Fibroblast of the aortic adventitia (primary cell): ENCODE measurements around the gene NRG2. TPM values are rescaled to one million over a fixed set of nuclear protein-coding genes. Genes with fewer than 3 reads are reported as not detected.

Experiments
- DNase-seq: peaks from one replicate; pipeline ENCODE4 v3.0.0-alpha.2; 2010; ENCODE audit warnings: low read depth
- H3K4me3 ChIP-seq: 2 replicates; pipeline ENCODE4 v1.5.1; 2011; ENCODE audit warnings: low read depth, mild to moderate bottlenecking, control low read depth, low read length, moderate library complexity
- total RNA-seq: library from RNA; depleted of rRNA; stranded (reverse); fragments of >200 nt; gene quantifications from 2 replicates; pipeline ENCODE4 v1.2.3, GENCODE V29; 2012; ENCODE audit warnings: low replicate concordance
- TF ChIP-seq, protein P1 (sequence below): IDR thresholded peaks from 2 replicates; pipeline ENCODE4 v1.5.1; 2011; ENCODE audit warnings: mild to moderate bottlenecking, low read length, control low read depth, inconsistent platforms; ENCODE audit not compliant: insufficient read depth

The NRG2 gene
- total RNA-seq, 1 donor, result 0.36 TPM

DNA sequence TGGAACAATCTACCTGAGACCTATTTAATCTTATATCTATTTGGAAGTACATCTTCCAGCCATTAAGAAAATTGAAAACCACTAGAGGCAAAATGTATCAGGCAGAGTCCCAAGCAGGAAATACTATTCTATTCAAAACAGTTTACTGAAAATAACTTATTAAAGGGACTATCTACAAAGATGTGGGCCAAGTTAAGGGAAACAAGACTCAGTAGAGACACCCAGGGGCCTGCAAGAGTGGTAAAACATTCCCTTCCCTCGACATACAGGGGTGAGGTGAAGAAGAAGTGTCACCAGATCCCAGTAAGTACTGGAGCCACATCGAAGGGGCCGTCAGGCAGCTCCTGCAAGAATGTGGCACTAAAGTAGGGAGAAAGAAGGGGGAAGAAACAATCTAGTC lies 12.1 kb upstream of the NRG2 start:
- DNase-seq, result no peak
- H3K4me3 ChIP-seq, result no peak overlapping the region
- TF ChIP-seq, protein P1, sequence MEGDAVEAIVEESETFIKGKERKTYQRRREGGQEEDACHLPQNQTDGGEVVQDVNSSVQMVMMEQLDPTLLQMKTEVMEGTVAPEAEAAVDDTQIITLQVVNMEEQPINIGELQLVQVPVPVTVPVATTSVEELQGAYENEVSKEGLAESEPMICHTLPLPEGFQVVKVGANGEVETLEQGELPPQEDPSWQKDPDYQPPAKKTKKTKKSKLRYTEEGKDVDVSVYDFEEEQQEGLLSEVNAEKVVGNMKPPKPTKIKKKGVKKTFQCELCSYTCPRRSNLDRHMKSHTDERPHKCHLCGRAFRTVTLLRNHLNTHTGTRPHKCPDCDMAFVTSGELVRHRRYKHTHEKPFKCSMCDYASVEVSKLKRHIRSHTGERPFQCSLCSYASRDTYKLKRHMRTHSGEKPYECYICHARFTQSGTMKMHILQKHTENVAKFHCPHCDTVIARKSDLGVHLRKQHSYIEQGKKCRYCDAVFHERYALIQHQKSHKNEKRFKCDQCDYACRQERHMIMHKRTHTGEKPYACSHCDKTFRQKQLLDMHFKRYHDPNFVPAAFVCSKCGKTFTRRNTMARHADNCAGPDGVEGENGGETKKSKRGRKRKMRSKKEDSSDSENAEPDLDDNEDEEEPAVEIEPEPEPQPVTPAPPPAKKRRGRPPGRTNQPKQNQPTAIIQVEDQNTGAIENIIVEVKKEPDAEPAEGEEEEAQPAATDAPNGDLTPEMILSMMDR, result no peak

DNA sequence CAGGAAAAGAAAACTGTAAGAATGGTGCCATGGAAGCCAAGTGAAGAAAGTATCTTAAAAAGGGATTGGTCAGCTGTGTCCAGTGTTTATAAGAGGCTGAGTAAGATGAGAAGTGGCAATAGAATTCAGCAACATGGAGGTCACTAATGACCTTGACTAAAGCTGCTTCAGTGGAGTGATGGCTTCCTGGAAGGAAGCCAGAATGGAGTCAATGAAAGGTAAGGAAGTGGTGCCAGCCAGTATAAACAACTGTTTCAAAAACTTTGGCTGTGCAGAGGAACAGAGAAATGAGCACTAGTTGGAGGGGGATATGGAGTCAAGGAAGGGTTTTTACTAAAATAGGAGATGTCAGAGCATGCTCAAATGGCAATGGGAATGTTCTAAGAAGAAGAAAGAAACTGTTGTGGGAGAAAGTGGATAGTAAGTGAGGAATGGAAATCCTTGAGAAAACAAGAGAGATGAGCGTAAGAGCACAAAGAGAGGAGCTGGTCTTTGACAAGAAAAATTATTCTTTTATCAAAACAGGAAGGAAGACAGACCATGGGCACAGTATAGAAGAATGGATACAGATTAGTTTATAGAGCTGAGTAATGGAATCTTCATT lies 11.1 kb upstream of the NRG2 start:
- H3K4me3 ChIP-seq, result no peak overlapping the region
- DNase-seq, result no peak
- TF ChIP-seq, protein P1, result no peak

DNA sequence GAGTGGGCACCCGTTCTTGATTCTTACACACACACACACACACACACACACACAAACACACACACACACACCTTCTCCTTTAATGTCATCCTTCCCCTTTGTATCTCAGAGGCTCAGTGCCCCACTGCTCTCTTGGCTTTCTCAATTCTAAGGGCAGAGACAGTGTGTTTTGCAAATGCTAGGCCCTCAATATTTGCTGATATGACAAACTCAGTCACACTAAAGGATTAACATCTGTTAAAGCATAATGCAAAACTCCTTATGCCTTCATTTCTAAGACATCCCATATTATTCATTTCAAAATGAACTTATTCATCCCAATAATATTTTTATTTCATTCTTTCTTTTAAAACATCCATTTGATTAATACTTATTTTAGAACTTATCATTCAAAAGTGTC lies 8.9 kb upstream of the NRG2 start:
- no peak overlapping the region for H3K4me3 ChIP-seq
- TF ChIP-seq, protein P1, result no peak
- no peak for DNase-seq

DNA sequence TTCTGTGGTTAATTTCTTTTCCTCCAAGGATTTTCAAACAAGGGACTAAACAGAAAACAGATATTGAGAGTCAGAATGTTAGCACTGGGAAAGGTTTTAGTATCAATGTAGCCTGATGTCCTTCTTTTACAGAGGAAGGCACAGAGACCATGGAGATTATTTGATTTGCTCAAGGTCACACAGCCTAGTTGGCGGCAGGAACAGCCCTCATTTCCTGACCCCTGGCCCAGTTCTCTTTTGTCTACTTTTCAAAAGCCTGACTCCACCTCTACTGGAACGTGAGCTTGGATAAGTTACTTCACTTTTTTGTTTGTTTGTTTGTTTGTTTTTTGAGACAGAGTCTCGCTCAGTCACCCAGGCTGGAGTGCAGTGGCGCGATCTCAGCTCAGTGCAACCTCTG lies 6.6 kb upstream of the NRG2 start:
- TF ChIP-seq, protein P1, result no peak
- no peak for DNase-seq
- H3K4me3 ChIP-seq, result no peak overlapping the region

DNA sequence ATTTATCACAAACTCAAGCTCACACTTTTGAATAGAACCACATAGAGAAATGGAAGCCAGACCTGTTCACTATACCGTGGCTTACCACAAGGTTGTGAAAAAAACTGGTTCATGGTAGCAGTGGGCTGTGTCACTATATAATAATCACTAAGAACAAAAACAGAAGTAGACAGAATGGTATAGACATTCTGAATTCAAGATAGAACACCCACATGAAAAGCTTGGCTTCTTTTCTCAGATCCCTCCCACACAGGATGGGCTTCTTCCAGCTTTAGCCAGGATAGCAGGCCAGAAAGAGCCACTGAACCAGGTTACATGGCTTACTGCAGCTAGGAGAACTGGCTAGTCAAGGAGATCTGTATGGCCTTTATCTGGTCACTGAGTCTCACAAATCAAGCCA lies 6.1 kb upstream of the NRG2 start:
- TF ChIP-seq, protein P1, result no peak

DNA sequence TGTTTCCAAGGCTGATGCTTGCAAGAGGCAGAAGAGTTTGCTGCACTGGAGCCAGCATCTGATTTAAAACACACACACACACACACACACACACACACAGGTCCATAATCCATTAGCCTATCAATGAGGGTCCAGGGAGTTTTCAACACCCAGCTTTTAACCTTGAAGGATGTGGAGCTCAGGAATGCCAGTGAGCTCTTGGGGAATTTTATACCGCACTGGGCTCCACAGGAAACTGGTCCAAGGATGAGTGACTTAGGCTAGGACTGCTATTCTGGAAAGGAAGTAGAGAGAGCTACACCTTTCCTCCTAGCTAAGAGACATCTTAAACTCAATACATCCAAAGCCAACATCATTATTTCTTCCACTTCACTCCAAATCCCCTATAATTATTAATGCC lies 942 bp upstream of the NRG2 start:
- DNase-seq, result no peak
- H3K4me3 ChIP-seq, result no peak overlapping the region
- TF ChIP-seq, protein P1, result no peak

More for the DNA sequence above, 6.1 kb upstream of the NRG2 start:
- DNase-seq, result no peak
- no peak overlapping the region for H3K4me3 ChIP-seq

DNA sequence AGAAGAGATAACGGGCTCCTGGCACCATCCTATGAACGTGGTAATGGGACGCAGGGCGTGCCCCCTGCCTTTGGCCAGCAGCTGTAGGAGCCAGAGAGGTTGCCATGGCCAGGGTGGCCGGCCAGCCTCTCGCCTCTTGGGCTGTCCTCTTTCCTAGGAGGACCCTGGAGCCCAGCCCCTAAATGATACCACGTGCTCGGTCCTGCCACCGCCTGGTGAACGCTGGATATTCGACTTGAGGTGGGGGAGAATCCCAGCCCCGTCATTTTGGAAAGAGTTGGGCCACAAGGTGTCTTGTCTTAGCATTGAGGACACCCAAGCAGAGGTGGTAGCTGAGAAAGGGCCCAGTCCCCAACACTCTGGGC lies 391 bp upstream of the NRG2 start:
- TF ChIP-seq, protein P1, result no peak
- no peak for DNase-seq
- H3K4me3 ChIP-seq, result peak overlapping the region; percentile 69
